Measurements from ENCODE around the gene RNF207. TPM values are rescaled to one million over a fixed set of nuclear protein-coding genes. Genes with fewer than 3 reads are reported as not detected.
A peak's percentile ranks its signal among the peaks of the same experiment; 100 is the strongest.

The RNF207 gene
- polyA plus RNA-seq, 1 donor from 2014 or later: 3.5 TPM

GRCh38 chr1:6208723-6209660 lies 3.1 kb downstream of the RNF207 start:
- TF ChIP-seq, protein P1, sequence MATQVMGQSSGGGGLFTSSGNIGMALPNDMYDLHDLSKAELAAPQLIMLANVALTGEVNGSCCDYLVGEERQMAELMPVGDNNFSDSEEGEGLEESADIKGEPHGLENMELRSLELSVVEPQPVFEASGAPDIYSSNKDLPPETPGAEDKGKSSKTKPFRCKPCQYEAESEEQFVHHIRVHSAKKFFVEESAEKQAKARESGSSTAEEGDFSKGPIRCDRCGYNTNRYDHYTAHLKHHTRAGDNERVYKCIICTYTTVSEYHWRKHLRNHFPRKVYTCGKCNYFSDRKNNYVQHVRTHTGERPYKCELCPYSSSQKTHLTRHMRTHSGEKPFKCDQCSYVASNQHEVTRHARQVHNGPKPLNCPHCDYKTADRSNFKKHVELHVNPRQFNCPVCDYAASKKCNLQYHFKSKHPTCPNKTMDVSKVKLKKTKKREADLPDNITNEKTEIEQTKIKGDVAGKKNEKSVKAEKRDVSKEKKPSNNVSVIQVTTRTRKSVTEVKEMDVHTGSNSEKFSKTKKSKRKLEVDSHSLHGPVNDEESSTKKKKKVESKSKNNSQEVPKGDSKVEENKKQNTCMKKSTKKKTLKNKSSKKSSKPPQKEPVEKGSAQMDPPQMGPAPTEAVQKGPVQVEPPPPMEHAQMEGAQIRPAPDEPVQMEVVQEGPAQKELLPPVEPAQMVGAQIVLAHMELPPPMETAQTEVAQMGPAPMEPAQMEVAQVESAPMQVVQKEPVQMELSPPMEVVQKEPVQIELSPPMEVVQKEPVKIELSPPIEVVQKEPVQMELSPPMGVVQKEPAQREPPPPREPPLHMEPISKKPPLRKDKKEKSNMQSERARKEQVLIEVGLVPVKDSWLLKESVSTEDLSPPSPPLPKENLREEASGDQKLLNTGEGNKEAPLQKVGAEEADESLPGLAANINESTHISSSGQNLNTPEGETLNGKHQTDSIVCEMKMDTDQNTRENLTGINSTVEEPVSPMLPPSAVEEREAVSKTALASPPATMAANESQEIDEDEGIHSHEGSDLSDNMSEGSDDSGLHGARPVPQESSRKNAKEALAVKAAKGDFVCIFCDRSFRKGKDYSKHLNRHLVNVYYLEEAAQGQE (IDR thresholded peaks at IDR 0.05; ENCODE audit: borderline replicate concordance): no peak
- TF ChIP-seq MXI1 (conservative IDR thresholded peaks at IDR 0.05; ENCODE audit: poor library complexity, severe bottlenecking): peak; percentile 47
- no peak for TF ChIP-seq EP300 (conservative IDR thresholded peaks at IDR 0.05; ENCODE audit: poor library complexity, severe bottlenecking)
- TF ChIP-seq TAF1 (IDR thresholded peaks at IDR 0.05; ENCODE audit: low read depth): no peak
- peak; percentile 14 for TF ChIP-seq RAD21 (conservative IDR thresholded peaks at IDR 0.05)
- TF ChIP-seq POLR2AphosphoS5 (IDR thresholded peaks at IDR 0.05): no peak
- TF ChIP-seq EZH2 (IDR thresholded peaks at IDR 0.05; ENCODE audit: borderline replicate concordance, insufficient read depth, low read length, poor library complexity, severe bottlenecking): no peak
- TF ChIP-seq, protein P2, sequence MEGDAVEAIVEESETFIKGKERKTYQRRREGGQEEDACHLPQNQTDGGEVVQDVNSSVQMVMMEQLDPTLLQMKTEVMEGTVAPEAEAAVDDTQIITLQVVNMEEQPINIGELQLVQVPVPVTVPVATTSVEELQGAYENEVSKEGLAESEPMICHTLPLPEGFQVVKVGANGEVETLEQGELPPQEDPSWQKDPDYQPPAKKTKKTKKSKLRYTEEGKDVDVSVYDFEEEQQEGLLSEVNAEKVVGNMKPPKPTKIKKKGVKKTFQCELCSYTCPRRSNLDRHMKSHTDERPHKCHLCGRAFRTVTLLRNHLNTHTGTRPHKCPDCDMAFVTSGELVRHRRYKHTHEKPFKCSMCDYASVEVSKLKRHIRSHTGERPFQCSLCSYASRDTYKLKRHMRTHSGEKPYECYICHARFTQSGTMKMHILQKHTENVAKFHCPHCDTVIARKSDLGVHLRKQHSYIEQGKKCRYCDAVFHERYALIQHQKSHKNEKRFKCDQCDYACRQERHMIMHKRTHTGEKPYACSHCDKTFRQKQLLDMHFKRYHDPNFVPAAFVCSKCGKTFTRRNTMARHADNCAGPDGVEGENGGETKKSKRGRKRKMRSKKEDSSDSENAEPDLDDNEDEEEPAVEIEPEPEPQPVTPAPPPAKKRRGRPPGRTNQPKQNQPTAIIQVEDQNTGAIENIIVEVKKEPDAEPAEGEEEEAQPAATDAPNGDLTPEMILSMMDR (IDR thresholded peaks at IDR 0.05; ENCODE audit: poor library complexity, severe bottlenecking): peak; percentile 50
- TF ChIP-seq SMC3 (conservative IDR thresholded peaks at IDR 0.05; ENCODE audit: poor library complexity): peak; percentile 34
- Histone ChIP-seq H4K20me1 (ENCODE audit: insufficient read depth) (no peaks in the 10 kb centered on the region), H3F3A (ENCODE audit: insufficient read depth, low read length, poor library complexity, severe bottlenecking) (no peaks in the 10 kb centered on the region), H3K4me3 (ENCODE audit: low read length) (peak overlapping the region; percentile 62), H3K9me3 (ENCODE audit: low read length) (no peaks in the 10 kb centered on the region), H3K36me3 (ENCODE audit: insufficient read depth, low read length) (no peaks in the 10 kb centered on the region), H3K9ac (ENCODE audit: low read length) (peak overlapping the region; percentile 9), H3K27me3 (ENCODE audit: insufficient read depth, low read depth, low read length) (peaks cover 42% of the 10 kb centered on the region), H3K4me2 (ENCODE audit: low read length) (no peak overlapping the region), H3K27ac (ENCODE audit: low read length) (no peak overlapping the region), H2AFZ (ENCODE audit: low read depth, low read length) (no peak overlapping the region), H3K79me2 (replicated peaks; ENCODE audit: insufficient read depth, low read length) (no peaks in the 10 kb centered on the region), H3K9me2 (ENCODE audit: insufficient read depth, low read length) (no peaks in the 10 kb centered on the region)

GRCh38 chr1:6209661-6210580 lies 4.0 kb downstream of the RNF207 start:
- H2AFZ ChIP-seq (ENCODE audit: low read depth, low read length): no peak overlapping the region
- peak overlapping the region; percentile 9 for H3K9ac ChIP-seq (ENCODE audit: low read length)
- H3K4me2 ChIP-seq (ENCODE audit: low read length): no peak overlapping the region
- H3K9me3 ChIP-seq (ENCODE audit: low read length): no peaks in the 10 kb centered on the region
- H3K27me3 ChIP-seq (ENCODE audit: insufficient read depth, low read depth, low read length): peaks cover 39% of the 10 kb centered on the region
- no peaks in the 10 kb centered on the region for H4K20me1 ChIP-seq (ENCODE audit: insufficient read depth)
- H3F3A ChIP-seq (ENCODE audit: insufficient read depth, low read length, poor library complexity, severe bottlenecking): no peaks in the 10 kb centered on the region
- H3K9me2 ChIP-seq (ENCODE audit: insufficient read depth, low read length): no peaks in the 10 kb centered on the region
- TF ChIP-seq EZH2 (IDR thresholded peaks at IDR 0.05; ENCODE audit: borderline replicate concordance, insufficient read depth, low read length, poor library complexity, severe bottlenecking) (no peak), EP300 (conservative IDR thresholded peaks at IDR 0.05; ENCODE audit: poor library complexity, severe bottlenecking) (no peak), POLR2AphosphoS5 (IDR thresholded peaks at IDR 0.05) (no peak), RAD21 (conservative IDR thresholded peaks at IDR 0.05) (no peak)
- TF ChIP-seq, protein P2 (IDR thresholded peaks at IDR 0.05; ENCODE audit: poor library complexity, severe bottlenecking): no peak
- H3K4me3 ChIP-seq (ENCODE audit: low read length): peak overlapping the region; percentile 62
- H3K36me3 ChIP-seq (ENCODE audit: insufficient read depth, low read length): no peaks in the 10 kb centered on the region
- H3K79me2 ChIP-seq (replicated peaks; ENCODE audit: insufficient read depth, low read length): no peaks in the 10 kb centered on the region
- no peak overlapping the region for H3K27ac ChIP-seq (ENCODE audit: low read length)
